ENCODE data around the gene DHCR24.
A peak's percentile ranks its signal among the peaks of the same experiment; 100 is the strongest.

The DHCR24 gene

GRCh38 chr1:54814126-54814498, 72.9 kb downstream of the DHCR24 start:
- DNase-seq: no peak

- no peak for DNase-seq
Observed at GRCh38 chr1:54813485-54814125, 73.4 kb downstream of the DHCR24 start.

- no peak for DNase-seq
Observed at GRCh38 chr1:54812801-54813484, 74.1 kb downstream of the DHCR24 start.

- DNase-seq: no peak
Observed at GRCh38 chr1:54811739-54812655, 75.0 kb downstream of the DHCR24 start.

- no peak for DNase-seq
Observed at GRCh38 chr1:54811066-54811465, 75.9 kb downstream of the DHCR24 start.

- DNase-seq: peak; percentile 51
Observed at GRCh38 chr1:54810153-54810942, 76.6 kb downstream of the DHCR24 start.

- DNase-seq: no peak
Observed at GRCh38 chr1:54809496-54810074, 77.4 kb downstream of the DHCR24 start.

GRCh38 chr1:54808443-54809207, 78.4 kb downstream of the DHCR24 start:
- DNase-seq: no peak

- DNase-seq: no peak
Observed at GRCh38 chr1:54807756-54808155, 79.2 kb downstream of the DHCR24 start.

- no peak for DNase-seq
Observed at GRCh38 chr1:54806931-54807611, 79.9 kb downstream of the DHCR24 start.

- no peak for DNase-seq
Observed at GRCh38 chr1:54805981-54806381, 81.0 kb downstream of the DHCR24 start.

GRCh38 chr1:54805466-54805865, 81.5 kb downstream of the DHCR24 start:
- no peak for DNase-seq

- DNase-seq: no peak
Observed at GRCh38 chr1:54804471-54805132, 82.4 kb downstream of the DHCR24 start.

- no peak for DNase-seq
Observed at GRCh38 chr1:54803761-54804470, 83.1 kb downstream of the DHCR24 start.

- peak; percentile 69 for DNase-seq
Observed at GRCh38 chr1:54800899-54801759, 85.9 kb downstream of the DHCR24 start, which contains the start of gene TTC22. Gene TTC22 (minus strand): TSS chr1:54801323. CDS start chr1:54801163, 160 bp downstream.

- no peak for DNase-seq
Observed at GRCh38 chr1:54800041-54800898, 86.7 kb downstream of the DHCR24 start.
